GM12891 (cell line): ENCODE data around the gene DBET.
"Not testable (repeated sequence)": the region's sequence is repeated elsewhere in the genome, so short reads cannot be mapped to it uniquely, and the experiment has no call there.

Experiments
- POLR2A ChIP-seq: IDR thresholded peaks from 2 replicates; pipeline ENCODE4 v1.6.1; 2011; ENCODE audit warnings: low read depth, low read length, control low read depth
- POLR2AphosphoS5 ChIP-seq: IDR thresholded peaks from 2 replicates; pipeline ENCODE4 v1.6.1; 2011; ENCODE audit warnings: low read depth, low read length, control low read depth
- TAF1 ChIP-seq: IDR thresholded peaks from 2 replicates; pipeline ENCODE4 v1.6.1; 2011; ENCODE audit warnings: low read depth, low read length, control low read depth

GRCh38 chr4:190112879-190113278 lies 48.6 kb downstream of the DBET start:
- TF ChIP-seq POLR2AphosphoS5, POLR2A, TAF1: not testable (repeated sequence)
